ENCODE data around the gene PSAPL1. TPM values are rescaled to one million over a fixed set of nuclear protein-coding genes. Genes with fewer than 3 reads are reported as not detected.

PSAPL1 gene
- total RNA-seq, 4 donors from 2014 or later: not detected

- Histone ChIP-seq H3K4me1 (no peaks in the 10 kb centered on the region), H3K9me3 (no peaks in the 10 kb centered on the region), H3K27ac (no peak overlapping the region), H3K36me3 (no peaks in the 10 kb centered on the region), H3K4me3 (no peak overlapping the region), H3K27me3 (no peaks in the 10 kb centered on the region)
- 79% methylated on average over 13 of the region's 13 CpGs; no CpG with 5 or more reads in 1 of the 2 donors for WGBS, 2 donors (ENCODE audit: low coverage in 1 of 2)
- intact Hi-C loops (cut with DNase I; ENCODE audit: low total_unique reads) (no loop called here), in situ Hi-C loops (cut with MboI; ENCODE audit: low pct_ligation_motif_present in 1 of 4, low pct_unique_long_range_greater_than_20kb in 1 of 4, low sequenced_read_pairs in 3 of 4) (no loop called here)
- no peak for TF ChIP-seq EP300 (IDR thresholded peaks at IDR 0.05; ENCODE audit: low read depth)
- no peak for TF ChIP-seq POLR2A (IDR thresholded peaks at IDR 0.05)
- TF ChIP-seq CTCF (IDR thresholded peaks at IDR 0.05): no peak
- TF ChIP-seq POLR2AphosphoS5 (IDR thresholded peaks at IDR 0.05): no peak
- DNase-seq: no peak
Observed at GRCh38 chr4:7390336-7390735, 44.4 kb downstream of the PSAPL1 start.

DNA sequence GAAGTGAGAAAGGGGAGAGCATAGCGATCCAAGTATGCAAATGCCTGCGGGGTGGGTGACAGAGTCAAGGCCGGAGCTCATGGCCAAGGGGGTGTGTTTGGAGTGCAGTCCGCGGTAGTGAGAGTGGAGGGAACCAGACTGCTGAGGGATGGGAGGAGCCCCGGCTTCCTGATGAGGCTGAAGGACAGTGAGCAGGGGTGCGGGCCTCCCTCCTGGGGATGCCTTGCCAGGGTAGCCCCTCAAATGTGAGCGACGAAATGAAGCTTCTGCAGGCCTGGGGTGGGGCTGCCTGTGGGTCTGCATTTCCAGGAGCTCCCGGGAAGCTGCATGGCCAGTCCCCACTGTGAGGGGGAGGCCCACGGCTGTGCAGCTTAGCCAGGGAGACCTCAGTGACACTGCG lies 45.0 kb downstream of the PSAPL1 start:
- no peaks in the 10 kb centered on the region for H3K27me3 ChIP-seq
- no peaks in the 10 kb centered on the region for H3K36me3 ChIP-seq
- H3K9me3 ChIP-seq: no peaks in the 10 kb centered on the region
- no peak overlapping the region for H3K27ac ChIP-seq
- intact Hi-C loops (cut with DNase I; ENCODE audit: low total_unique reads): no loop called here
- in situ Hi-C loops (cut with MboI; ENCODE audit: low pct_ligation_motif_present in 1 of 4, low pct_unique_long_range_greater_than_20kb in 1 of 4, low sequenced_read_pairs in 3 of 4): no loop called here
- WGBS, 2 donors (ENCODE audit: low coverage in 1 of 2): 35% methylated on average over 12 of the region's 12 CpGs; no CpG with 5 or more reads in 1 of the 2 donors
- TF ChIP-seq POLR2AphosphoS5 (IDR thresholded peaks at IDR 0.05) (no peak), EP300 (IDR thresholded peaks at IDR 0.05; ENCODE audit: low read depth) (no peak), POLR2A (IDR thresholded peaks at IDR 0.05) (no peak), CTCF (IDR thresholded peaks at IDR 0.05) (no peak)
- H3K4me3 ChIP-seq: no peak overlapping the region
- H3K4me1 ChIP-seq: no peaks in the 10 kb centered on the region
- peak; percentile 2 for DNase-seq

- Histone ChIP-seq H3K9me3 (no peaks in the 10 kb centered on the region), H3K36me3 (no peaks in the 10 kb centered on the region), H3K4me1 (no peaks in the 10 kb centered on the region), H3K4me3 (no peak overlapping the region), H3K27ac (no peak overlapping the region), H3K27me3 (no peaks in the 10 kb centered on the region)
- in situ Hi-C loops (cut with MboI; ENCODE audit: low pct_ligation_motif_present in 1 of 4, low pct_unique_long_range_greater_than_20kb in 1 of 4, low sequenced_read_pairs in 3 of 4) (no loop called here), intact Hi-C loops (cut with DNase I; ENCODE audit: low total_unique reads) (no loop called here)
- WGBS, 2 donors (ENCODE audit: low coverage in 1 of 2): 60 to 81% methylated on average over 1 to 15 of the region's 15 CpGs
- TF ChIP-seq CTCF (IDR thresholded peaks at IDR 0.05) (no peak), POLR2A (IDR thresholded peaks at IDR 0.05) (no peak), EP300 (IDR thresholded peaks at IDR 0.05; ENCODE audit: low read depth) (no peak), POLR2AphosphoS5 (IDR thresholded peaks at IDR 0.05) (no peak)
- DNase-seq: peak; percentile 3
Observed at GRCh38 chr4:7389101-7389701, 45.5 kb downstream of the PSAPL1 start.

DNA sequence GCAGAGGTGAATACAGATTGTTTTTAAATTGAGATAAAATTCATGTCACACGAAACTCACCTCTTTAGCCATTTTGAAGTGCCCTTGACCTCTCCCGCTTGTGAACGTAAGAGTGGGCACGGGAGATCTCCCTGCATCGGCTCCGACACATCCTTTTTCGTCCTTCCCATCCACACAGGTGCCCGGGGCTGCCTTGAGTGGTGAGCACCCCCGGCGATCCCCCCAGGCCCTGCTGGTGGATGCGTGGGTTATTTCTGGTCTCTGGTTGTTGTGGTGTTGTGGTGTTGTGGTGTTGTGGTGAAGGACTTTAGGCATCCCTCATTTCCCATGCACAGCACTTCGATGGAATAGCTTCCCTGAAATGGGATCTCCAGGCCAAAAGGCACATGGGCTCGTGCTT lies 46.1 kb downstream of the PSAPL1 start:
- H3K36me3 ChIP-seq: no peaks in the 10 kb centered on the region
- intact Hi-C loops (cut with DNase I; ENCODE audit: low total_unique reads): no loop called here
- TF ChIP-seq EP300 (IDR thresholded peaks at IDR 0.05; ENCODE audit: low read depth): no peak
- no peak for TF ChIP-seq POLR2A (IDR thresholded peaks at IDR 0.05)
- TF ChIP-seq POLR2AphosphoS5 (IDR thresholded peaks at IDR 0.05): no peak
- TF ChIP-seq CTCF (IDR thresholded peaks at IDR 0.05): no peak
- H3K4me1 ChIP-seq: no peaks in the 10 kb centered on the region
- no peak for DNase-seq
- no peaks in the 10 kb centered on the region for H3K27me3 ChIP-seq
- H3K27ac ChIP-seq: no peak overlapping the region
- in situ Hi-C loops (cut with MboI; ENCODE audit: low pct_ligation_motif_present in 1 of 4, low pct_unique_long_range_greater_than_20kb in 1 of 4, low sequenced_read_pairs in 3 of 4): no loop called here
- H3K9me3 ChIP-seq: no peaks in the 10 kb centered on the region
- 80 to 81% methylated on average over 1 to 13 of the region's 13 CpGs for WGBS, 2 donors (ENCODE audit: low coverage in 1 of 2)
- no peak overlapping the region for H3K4me3 ChIP-seq
